HepG2 (cell line): ENCODE measurements around the gene PRMT2. TPM values are rescaled to one million over a fixed set of nuclear protein-coding genes. Genes with fewer than 3 reads are reported as not detected.

ENCODE experiments used
- ATAC-seq: fragments of 200-7000 bp; cut with Tn5 transposase; 3 replicates; pipeline ENCODE4 v1.9.1; 2020; ENCODE audit warnings: mild to moderate bottlenecking, moderate library complexity
- BruUV-seq: library from RNA; stranded (reverse); fragments of 400-500 nt; replicated peaks from 2 replicates; lab custom pipeline; 2021; lab: Mats Ljungman, UMichigan
- CTCF ChIA-PET: fragments of 300-600 bp; formaldehyde crosslinking; extraction: SDS; loops from one replicate; lab custom pipeline; 2021; ENCODE audit warnings: low total read pairs, inconsistent platforms, low intra/inter-chr PET ratio; lab: Yijun Ruan, JAX
- POLR2A ChIA-PET: fragments of 350-600 bp; sonication (Branson Sonifier 250); formaldehyde crosslinking; loops from one replicate; lab custom pipeline; 2020; ENCODE audit warnings: antibody characterized with exemption, inconsistent platforms; lab: Yijun Ruan, JAX
- DNase-seq: peaks from one replicate; pipeline ENCODE4 v3.0.0-alpha.2; 2015; ENCODE audit warnings: low spot score
- FAIRE-seq: peaks from 3 replicates; lab custom pipeline; 2011; peaks lifted over from hg19 to GRCh38; lab: Jason Lieb, UNC
- H2AFZ ChIP-seq: one replicate; pipeline ENCODE4 v1.6.1; 2011; ENCODE audit warnings: low read length, inconsistent platforms
- H3K27ac ChIP-seq: fragments of 300-600 bp; 3 replicates; pipeline ENCODE4 v1.8.0; 2011; ENCODE audit warnings: mixed run types, mild to moderate bottlenecking, mixed read lengths, low read length, inconsistent platforms; ENCODE audit not compliant: insufficient read depth; ENCODE audit errors: extremely low read length
- H3K27me3 ChIP-seq, 2 experiments: fragments of 200-600 bp in 1 of 2; 2 replicates in 1 of 2; 3 replicates in 1 of 2; pipeline versions ENCODE4 v1.6.0 to v1.8.0; 2011; ENCODE audit warnings: low read length in 2 of 2, mild to moderate bottlenecking in 2 of 2, moderate library complexity in 2 of 2, inconsistent platforms in 1 of 2; ENCODE audit not compliant: insufficient read depth in 2 of 2, control insufficient read depth in 1 of 2
- H3K36me3 ChIP-seq, 2 experiments: fragments of 200-600 bp in 1 of 2; replicated peaks in 1 of 2; 2 replicates in 1 of 2; 3 replicates in 1 of 2; pipeline versions ENCODE4 v1.5.1 to v1.8.0; 2011; ENCODE audit warnings: low read length in 2 of 2, inconsistent platforms in 1 of 2; ENCODE audit not compliant: insufficient read depth in 2 of 2, control insufficient read depth in 1 of 2
- H3K4me1 ChIP-seq: 2 replicates; pipeline ENCODE4 v1.5.1; 2012; ENCODE audit warnings: low read length, inconsistent platforms; ENCODE audit not compliant: insufficient read depth
- H3K4me2 ChIP-seq: 2 replicates; pipeline ENCODE4 v1.6.0; 2011; ENCODE audit warnings: low read depth, low read length, inconsistent platforms
- H3K4me3 ChIP-seq, 3 experiments: fragments of 200-600 bp in 1 of 3; sonication (generic), shearing (Covaris generic) in 1 of 3; replicated peaks in 1 of 3; 2 replicates each; pipeline ENCODE4 v1.5.1; 2011 to 2016; ENCODE audit warnings: low read length in 3 of 3, inconsistent platforms in 2 of 3, low read depth in 2 of 3, mild to moderate bottlenecking in 2 of 3, control low read depth in 1 of 3, mixed read lengths in 1 of 3; ENCODE audit not compliant: insufficient read depth in 1 of 3
- H3K79me2 ChIP-seq: one replicate; pipeline ENCODE4 v1.6.1; 2011; ENCODE audit warnings: low read length, inconsistent platforms; ENCODE audit not compliant: insufficient read depth
- H3K9ac ChIP-seq: 2 replicates; pipeline ENCODE4 v1.6.0; 2011; ENCODE audit warnings: mild to moderate bottlenecking, low read depth, low read length, inconsistent platforms; ENCODE audit not compliant: insufficient read depth
- H3K9me3 ChIP-seq: 2 replicates; pipeline ENCODE4 v1.5.1; 2012; ENCODE audit warnings: mild to moderate bottlenecking, low read length
- H4K20me1 ChIP-seq: 2 replicates; pipeline ENCODE4 v1.6.0; 2011; ENCODE audit warnings: inconsistent platforms, mild to moderate bottlenecking, low read length, moderate library complexity; ENCODE audit not compliant: insufficient read depth
- DMTF1 ChIP-seq: sonication (generic); formaldehyde crosslinking; IDR thresholded peaks from 2 replicates; pipeline ENCODE4 v1.4.0; 2020; ENCODE audit warnings: mild to moderate bottlenecking, missing genetic modification reagents
- GABPB1 ChIP-seq: IDR thresholded peaks from 2 replicates; pipeline ENCODE4 v1.6.1; 2016; ENCODE audit warnings: mild to moderate bottlenecking, missing genetic modification reagents, moderate library complexity, missing compliant biosample characterization
- HNRNPUL1 ChIP-seq: fragments of 200-400 bp; formaldehyde crosslinking; IDR thresholded peaks from 2 replicates; pipeline ENCODE4 v1.6.1; 2017; ENCODE audit warnings: low read depth, mild to moderate bottlenecking, low read length, moderate library complexity
- PHF5A ChIP-seq: IDR thresholded peaks from one replicate; pipeline ENCODE4 v1.6.1; 2018; ENCODE audit warnings: low read depth, missing genetic modification reagents; ENCODE audit not compliant: unreplicated experiment
- PRDM10 ChIP-seq: sonication (generic); formaldehyde crosslinking; IDR thresholded peaks from 2 replicates; pipeline ENCODE4 v1.4.0; 2020; ENCODE audit warnings: low read depth, missing genetic modification reagents
- RELA ChIP-seq: sonication (generic); formaldehyde crosslinking; IDR thresholded peaks from 2 replicates; pipeline ENCODE4 v1.4.0; 2020; ENCODE audit warnings: missing genetic modification reagents
- SRSF4 ChIP-seq: fragments of 200-400 bp; formaldehyde crosslinking; IDR thresholded peaks from one replicate; pipeline ENCODE4 v1.6.1; 2018; ENCODE audit warnings: mild to moderate bottlenecking, low read depth, low read length, moderate library complexity; ENCODE audit not compliant: poor library complexity, severe bottlenecking
- STAG1 ChIP-seq: sonication (generic); formaldehyde crosslinking; IDR thresholded peaks from 2 replicates; pipeline ENCODE4 v1.4.0; 2020; ENCODE audit warnings: missing genetic modification reagents
- TAF15 ChIP-seq: fragments of 200-400 bp; formaldehyde crosslinking; IDR thresholded peaks from one replicate; pipeline ENCODE4 v1.6.1; 2018; ENCODE audit warnings: mild to moderate bottlenecking, low read depth, low read length; ENCODE audit not compliant: poor library complexity, severe bottlenecking
- TCF12 ChIP-seq, 2 experiments: fragments of 450-650 bp in 1 of 2; sonication (generic) in 1 of 2; formaldehyde crosslinking in 1 of 2; IDR thresholded peaks; 2 replicates each; pipeline versions ENCODE4 v1.6.1 to v1.8.0; 2017 to 2022; ENCODE audit warnings: antibody characterized with exemption in 1 of 2, mild to moderate bottlenecking in 1 of 2, missing genetic modification reagents in 1 of 2, moderate library complexity in 1 of 2
- TCF7L2 ChIP-seq: IDR thresholded peaks from 2 replicates; pipeline ENCODE4 v1.6.1; 2011; ENCODE audit warnings: mild to moderate bottlenecking, low read depth, low read length, moderate library complexity
- ZBTB8A ChIP-seq: sonication (generic); formaldehyde crosslinking; IDR thresholded peaks from 2 replicates; pipeline ENCODE4 v1.4.0; 2020; ENCODE audit warnings: mild to moderate bottlenecking, low read depth, missing genetic modification reagents, borderline replicate concordance
- ZFP37 ChIP-seq: sonication (generic); formaldehyde crosslinking; IDR thresholded peaks from 2 replicates; pipeline ENCODE4 v1.4.0; 2020; ENCODE audit warnings: missing genetic modification reagents, borderline replicate concordance
- whole genome bisulfite sequencing: methylation state at CpG from one replicate; pipeline ENCODE4 v1.1.6; 2017; ENCODE audit warnings: low lambda C conversion rate; 5-methylcytosine and 5-hydroxymethylcytosine counted together
- in situ Hi-C: cut with HindIII; loops from 2 replicates; pipeline ENCODE4 v1.10.0; 2017; ENCODE audit warnings: low pct_unique_long_range_greater_than_20kb; ENCODE audit not compliant: extremely low pct_ligation_motif_present
- intact Hi-C: fragments of 100-400 bp; cut with micrococcal nuclease; formaldehyde crosslinking; loops from one replicate; pipeline ENCODE4 v1.10.0; 2022; ENCODE audit not compliant: unreplicated experiment
- polyA plus RNA-seq, 8 experiments: library from polyadenylated mRNA; depleted of rRNA in 3 of 8; stranded (reverse) in 7 of 8; unstranded in 1 of 8; fragments of >200 nt; fragmentation: Illumina TruSeq in 4 of 8; extraction: Trizol in 4 of 8; gene quantifications; 2 replicates each; pipeline versions ENCODE4 v1.2.1 to v1.2.3, GENCODE V29; 2011 to 2016; ENCODE audit warnings: low read depth in 4 of 8, missing spikeins in 1 of 8, mixed read lengths in 1 of 8; ENCODE audit not compliant: insufficient read depth in 1 of 8
- total RNA-seq, 5 experiments: library from RNA; depleted of rRNA; stranded (reverse); fragments of >200 nt; fragmentation: Illumina TruSeq; extraction: Trizol; gene quantifications; 2 replicates each; pipeline ENCODE4 v1.2.3, GENCODE V29; 2016; ENCODE audit warnings: low read depth in 1 of 5
- TF ChIP-seq, protein P1 (sequence below): sonication (generic); formaldehyde crosslinking; IDR thresholded peaks from 2 replicates; pipeline ENCODE4 v1.4.0; 2020; ENCODE audit warnings: missing genetic modification reagents
- TF ChIP-seq, protein P2 (sequence below): sonication (generic); formaldehyde crosslinking; conservative IDR thresholded peaks from 2 replicates; pipeline ENCODE4 v1.8.1; 2023; ENCODE audit warnings: missing genetic modification reagents

Gene PRMT2
- total and polyA plus RNA-seq, 2 of the 13 experiments (the other 11 are each of a cell fraction or from before 2014, with no cell fraction given) = 54.4 to 78.8 TPM

- H3K27me3 ChIP-seq = no peaks in the 10 kb centered on the region; a peak in 1 of 5 replicates
- in situ Hi-C loops (no loop called here), intact Hi-C loops (no loop called here)
- ChIA-PET CTCF (no interaction called here), POLR2A (interaction anchor here (1.3 kb wide), 1 partner anchor 28 kb away, joined by 3 read pairs; no protein-coding TSS in a partner anchor)
- BruUV-seq = no TSS peak
- WGBS = 95% methylated on average over 8 of the region's 8 CpGs
- no peak overlapping the region for H3K4me2 ChIP-seq
- peaks cover 5% of the 10 kb centered on the region for H3K4me1 ChIP-seq
- no peak overlapping the region for H3K4me3 ChIP-seq
- no peak overlapping the region for H3K27ac ChIP-seq
- no peaks in the 10 kb centered on the region for H3K9me3 ChIP-seq
- FAIRE-seq (no peak), ATAC-seq (no peak), DNase-seq (no peak)
- TF ChIP-seq RELA (CRISPR knock-in tag) (no peak), TCF7L2 (no peak), STAG1 (no peak), HNRNPUL1 (no peak), TCF12 (IDR thresholded peaks at IDR 0.05) (no peak), TCF12 (CRISPR knock-in tag; IDR thresholded peaks at IDR 0.05) (no peak), PHF5A (CRISPR knock-in tag) (no peak), TAF15 (no peak), ZFP37 (no peak), SRSF4 (no peak), GABPB1 (CRISPR knock-in tag) (no peak), ZBTB8A (CRISPR knock-in tag) (no peak), DMTF1 (CRISPR knock-in tag) (no peak), PRDM10 (no peak)
- TF ChIP-seq, protein P1, sequence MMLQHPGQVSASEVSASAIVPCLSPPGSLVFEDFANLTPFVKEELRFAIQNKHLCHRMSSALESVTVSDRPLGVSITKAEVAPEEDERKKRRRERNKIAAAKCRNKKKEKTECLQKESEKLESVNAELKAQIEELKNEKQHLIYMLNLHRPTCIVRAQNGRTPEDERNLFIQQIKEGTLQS (CRISPR knock-in tag) = no peak
- TF ChIP-seq, protein P2, sequence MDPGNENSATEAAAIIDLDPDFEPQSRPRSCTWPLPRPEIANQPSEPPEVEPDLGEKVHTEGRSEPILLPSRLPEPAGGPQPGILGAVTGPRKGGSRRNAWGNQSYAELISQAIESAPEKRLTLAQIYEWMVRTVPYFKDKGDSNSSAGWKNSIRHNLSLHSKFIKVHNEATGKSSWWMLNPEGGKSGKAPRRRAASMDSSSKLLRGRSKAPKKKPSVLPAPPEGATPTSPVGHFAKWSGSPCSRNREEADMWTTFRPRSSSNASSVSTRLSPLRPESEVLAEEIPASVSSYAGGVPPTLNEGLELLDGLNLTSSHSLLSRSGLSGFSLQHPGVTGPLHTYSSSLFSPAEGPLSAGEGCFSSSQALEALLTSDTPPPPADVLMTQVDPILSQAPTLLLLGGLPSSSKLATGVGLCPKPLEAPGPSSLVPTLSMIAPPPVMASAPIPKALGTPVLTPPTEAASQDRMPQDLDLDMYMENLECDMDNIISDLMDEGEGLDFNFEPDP (CRISPR knock-in tag) = no peak
- H4K20me1 ChIP-seq = no peaks in the 10 kb centered on the region
- H3K79me2 ChIP-seq = no peaks in the 10 kb centered on the region
- H2AFZ ChIP-seq = no peak overlapping the region
- H3K36me3 ChIP-seq = peaks cover 4 to 10% of the 10 kb centered on the region in 2 experiments; a peak in 4 of 5 replicates
- H3K9ac ChIP-seq = no peak overlapping the region
Observed at GRCh38 chr21:46663754-46664153, 28.3 kb downstream of the PRMT2 start.
